ENCODE measurements around the gene TUBG2.
"Not testable (repeated sequence)": the region's sequence is repeated elsewhere in the genome, so short reads cannot be mapped to it uniquely, and the experiment has no call there.

The TUBG2 gene

DNA sequence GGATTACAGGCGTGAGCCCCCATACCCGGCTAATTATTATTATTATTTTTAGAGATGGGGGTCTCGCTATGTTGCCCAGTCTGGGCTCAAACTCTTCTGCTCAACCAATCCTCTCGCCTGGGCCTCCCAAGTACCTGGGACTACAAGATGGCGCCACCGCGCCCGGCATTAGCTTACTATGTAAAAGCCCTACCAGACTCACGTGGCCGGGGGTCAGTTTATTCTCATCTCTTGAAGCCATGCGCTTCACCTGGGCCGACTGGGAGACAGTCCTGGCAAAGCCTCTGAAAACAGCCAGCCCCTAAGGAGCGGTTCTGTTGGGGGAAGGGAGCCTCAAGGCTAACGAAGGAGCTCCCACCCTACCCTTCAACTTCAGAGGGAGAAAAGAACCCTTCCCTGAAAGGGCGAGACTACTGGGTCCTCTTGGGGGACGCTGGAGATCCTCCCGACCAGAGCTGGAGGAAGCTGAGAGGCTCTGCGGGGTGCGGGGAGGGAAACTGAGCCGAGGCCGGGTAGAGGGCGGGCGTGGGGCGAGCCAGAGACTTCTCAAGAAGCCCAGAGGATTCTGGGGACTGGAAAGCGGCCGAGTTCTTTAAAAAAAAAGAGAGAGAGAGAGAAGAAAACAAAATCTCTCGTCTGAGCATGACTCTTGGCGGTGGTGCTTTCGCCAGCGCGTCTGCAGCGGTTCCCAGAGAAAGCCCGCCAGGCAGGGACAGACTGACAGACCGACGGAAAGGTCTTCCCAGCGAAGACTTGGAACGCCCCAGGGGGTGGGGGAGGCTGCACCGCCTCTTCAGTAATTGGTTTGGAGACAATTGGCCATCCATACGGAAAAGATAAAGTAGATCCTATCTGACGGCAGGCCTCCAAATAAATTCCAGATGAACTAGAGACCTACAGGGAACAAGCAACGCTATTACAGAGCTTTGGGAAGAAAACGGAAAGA lies 5.6 kb upstream of the TUBG2 start:
- peak in 30 of 56 donors; percentile 8 to 67 (median 32) for DNase-seq

DNA sequence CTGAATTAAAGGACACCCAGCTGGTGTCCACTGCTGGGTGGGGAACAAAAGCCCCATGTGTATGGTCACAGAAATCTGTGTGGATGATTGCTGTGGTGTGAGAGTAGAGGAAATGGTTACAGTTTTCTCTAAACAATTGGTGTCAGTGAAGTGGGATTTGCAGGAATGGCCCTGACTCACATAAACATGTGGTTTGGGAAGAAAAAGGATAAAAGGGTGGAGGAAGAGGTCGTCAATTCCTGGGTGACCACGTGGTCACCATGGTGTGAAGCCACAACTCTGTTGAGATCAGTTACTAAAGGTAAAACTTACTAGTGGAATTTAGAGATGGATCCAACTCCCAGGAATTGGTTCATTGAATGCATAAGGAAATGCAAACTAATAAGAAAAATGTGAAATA lies 3.6 kb upstream of the TUBG2 start:
- DNase-seq, result no peak

DNA sequence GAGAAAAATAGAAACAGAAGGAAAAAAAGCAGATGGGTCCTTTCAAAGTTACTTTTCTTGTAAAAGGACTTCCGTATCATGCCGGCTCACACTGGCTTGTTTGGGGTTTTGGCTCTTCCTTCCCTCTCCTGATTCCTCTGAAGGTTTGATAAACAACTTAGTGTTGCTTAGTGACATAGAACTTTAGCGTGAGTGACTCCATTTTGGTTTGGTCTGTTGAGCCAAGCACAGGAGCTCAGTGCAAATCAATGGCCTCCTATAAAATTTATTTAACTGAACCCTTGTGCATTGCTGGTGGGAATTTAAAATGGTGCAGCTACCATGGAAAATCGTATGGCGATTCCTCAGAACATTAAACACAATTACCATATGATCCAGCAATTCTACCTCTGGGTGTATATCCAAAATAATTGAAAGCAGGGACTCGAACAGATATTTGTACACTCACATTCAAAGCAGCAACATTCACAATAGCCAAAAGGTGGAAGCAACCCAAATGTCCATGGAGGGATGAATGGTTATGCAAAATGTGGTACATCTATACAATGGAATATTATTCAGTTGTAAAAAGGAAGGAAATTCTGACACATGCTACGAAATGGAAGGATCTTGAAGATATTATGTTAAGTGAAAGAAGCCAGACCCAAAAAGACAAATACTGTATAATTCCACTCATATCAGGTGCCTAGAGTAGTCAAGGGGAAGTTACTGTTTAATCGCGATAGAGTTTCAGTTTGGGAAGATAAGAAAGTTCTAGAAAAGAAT lies 1.1 kb upstream of the TUBG2 start:
- no peak for DNase-seq

DNA sequence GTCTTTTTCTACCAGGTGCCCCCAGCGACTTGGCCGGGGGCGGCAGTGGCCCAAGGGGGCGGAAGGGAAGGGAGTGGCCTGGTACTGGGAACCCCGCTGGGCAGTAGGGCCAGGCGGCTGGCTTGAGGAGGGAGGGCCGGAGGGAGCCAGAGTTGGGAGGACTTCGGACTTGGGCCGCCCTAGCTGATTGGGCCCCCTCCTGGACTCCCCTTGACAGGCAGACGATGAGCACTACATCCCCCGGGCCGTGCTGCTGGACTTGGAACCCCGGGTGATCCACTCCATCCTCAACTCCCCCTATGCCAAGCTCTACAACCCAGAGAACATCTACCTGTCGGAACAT lies 819 bp downstream of the TUBG2 start:
- DNase-seq, result not testable (repeated sequence)

DNA sequence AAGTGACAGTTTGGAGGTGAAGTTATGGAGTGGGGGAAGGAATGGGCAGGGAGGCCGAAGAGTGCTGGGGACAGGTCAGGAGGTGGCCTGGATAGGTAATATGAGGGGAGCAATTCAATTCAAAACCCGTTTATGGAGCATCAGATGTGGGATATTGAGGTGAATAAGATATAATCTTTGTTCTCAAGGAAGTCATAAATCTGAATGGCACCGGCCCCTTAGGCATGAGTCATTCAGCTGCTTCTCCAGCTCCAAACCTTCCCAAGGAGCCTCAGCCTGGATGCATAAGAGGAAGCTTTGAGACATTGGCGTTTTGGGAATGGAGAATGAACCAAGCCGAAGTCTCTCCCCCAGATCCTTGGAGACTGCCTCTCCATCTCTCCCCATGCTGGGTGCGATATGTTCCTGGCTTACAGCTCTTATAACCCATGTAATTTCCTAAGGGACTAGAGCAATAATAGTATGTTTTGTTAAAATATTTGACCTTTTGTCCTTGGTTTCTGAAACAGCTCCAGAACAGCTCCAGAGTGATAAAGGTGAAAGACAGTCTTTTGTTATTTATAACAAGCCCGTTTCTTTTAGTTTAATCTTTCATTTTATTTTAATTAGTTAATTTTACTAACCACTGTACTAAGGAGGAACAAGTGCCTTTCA lies 1.7 kb downstream of the TUBG2 start:
- DNase-seq, result no peak

DNA sequence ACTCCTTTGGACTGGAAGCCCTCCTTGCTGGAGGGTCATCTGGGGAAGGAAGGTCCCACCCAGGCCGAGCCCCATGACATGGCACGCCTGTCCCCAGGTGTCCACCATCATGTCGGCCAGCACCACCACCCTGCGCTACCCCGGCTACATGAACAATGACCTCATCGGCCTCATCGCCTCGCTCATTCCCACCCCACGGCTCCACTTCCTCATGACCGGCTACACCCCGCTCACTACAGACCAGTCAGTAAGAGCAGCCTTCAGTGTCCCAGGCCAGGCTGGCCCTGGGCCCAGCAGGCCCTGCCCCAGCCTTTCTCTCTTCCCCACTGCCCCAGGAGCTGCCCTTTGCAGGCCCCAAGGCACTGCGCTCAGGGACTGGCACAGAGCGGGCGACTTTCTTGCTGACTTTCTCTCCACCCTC lies 6.5 kb downstream of the TUBG2 start:
- no peak for DNase-seq

DNA sequence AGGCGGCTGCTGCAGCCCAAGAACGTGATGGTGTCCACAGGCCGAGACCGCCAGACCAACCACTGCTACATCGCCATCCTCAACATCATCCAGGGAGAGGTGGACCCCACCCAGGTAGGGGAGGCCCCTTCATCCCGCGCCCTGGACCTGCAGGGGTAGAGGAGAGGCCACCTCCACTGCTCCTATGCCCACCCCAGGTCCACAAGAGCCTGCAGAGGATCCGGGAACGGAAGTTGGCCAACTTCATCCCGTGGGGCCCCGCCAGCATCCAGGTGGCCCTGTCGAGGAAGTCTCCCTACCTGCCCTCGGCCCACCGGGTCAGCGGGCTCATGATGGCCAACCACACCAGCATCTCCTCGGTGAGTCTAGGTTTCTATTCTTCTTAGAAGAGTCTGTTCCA lies 7.0 kb downstream of the TUBG2 start:
- DNase-seq, result not testable (repeated sequence)

- peak in 1 of 56 donors; percentile 58 for DNase-seq
These were observed 8.2 kb downstream of the TUBG2 start for GRCh38 chr17:42667088-42667951.

- DNase-seq, result no peak
These were observed 10.6 kb downstream of the TUBG2 start for GRCh38 chr17:42669705-42669976.

DNA sequence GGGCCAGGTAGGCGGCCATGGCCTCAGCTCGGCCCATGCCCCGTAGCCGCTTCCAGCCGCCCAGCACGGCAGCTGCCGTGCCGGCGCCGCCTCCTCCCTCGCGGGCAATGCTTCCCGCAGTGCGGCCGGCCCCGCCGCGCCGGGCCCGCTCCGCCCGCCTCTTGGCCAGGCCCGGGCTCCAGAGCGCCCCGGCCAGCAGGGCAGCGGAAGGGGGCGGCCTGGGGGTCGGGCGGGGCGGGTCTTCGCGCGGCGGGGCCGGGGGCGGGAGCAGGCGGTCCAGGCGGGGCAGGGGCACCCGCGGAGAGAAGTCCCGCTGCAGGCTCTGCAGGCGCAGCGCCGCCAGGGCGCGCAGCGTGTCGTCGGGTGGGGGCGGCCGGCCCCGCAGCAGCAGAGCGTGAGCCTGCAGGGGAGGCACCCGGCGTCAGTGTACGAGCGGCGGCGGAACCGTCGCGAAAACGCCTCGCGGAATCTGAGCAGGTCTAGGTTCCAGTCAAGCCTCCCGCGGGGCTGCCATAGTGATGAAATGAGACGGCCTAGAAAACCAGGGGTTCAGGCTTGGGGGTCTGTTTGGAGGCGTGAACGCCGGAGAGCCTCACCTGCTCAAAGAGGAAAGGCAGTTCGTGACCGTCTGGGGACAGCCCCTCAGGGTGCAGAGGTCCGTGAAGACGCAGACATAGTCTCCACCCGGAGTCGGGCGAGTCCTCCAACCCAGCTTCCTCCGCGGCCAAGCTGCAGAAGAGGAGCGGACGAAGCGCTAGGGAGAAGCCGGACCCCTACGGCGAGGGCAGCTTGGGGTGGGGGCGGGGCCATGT lies 11.1 kb downstream of the TUBG2 start:
- no peak for DNase-seq

- no peak for DNase-seq
These were observed 11.9 kb downstream of the TUBG2 start for GRCh38 chr17:42670789-42671657.

- no peak for DNase-seq
These were observed 13.0 kb downstream of the TUBG2 start for GRCh38 chr17:42672038-42672437.

DNA sequence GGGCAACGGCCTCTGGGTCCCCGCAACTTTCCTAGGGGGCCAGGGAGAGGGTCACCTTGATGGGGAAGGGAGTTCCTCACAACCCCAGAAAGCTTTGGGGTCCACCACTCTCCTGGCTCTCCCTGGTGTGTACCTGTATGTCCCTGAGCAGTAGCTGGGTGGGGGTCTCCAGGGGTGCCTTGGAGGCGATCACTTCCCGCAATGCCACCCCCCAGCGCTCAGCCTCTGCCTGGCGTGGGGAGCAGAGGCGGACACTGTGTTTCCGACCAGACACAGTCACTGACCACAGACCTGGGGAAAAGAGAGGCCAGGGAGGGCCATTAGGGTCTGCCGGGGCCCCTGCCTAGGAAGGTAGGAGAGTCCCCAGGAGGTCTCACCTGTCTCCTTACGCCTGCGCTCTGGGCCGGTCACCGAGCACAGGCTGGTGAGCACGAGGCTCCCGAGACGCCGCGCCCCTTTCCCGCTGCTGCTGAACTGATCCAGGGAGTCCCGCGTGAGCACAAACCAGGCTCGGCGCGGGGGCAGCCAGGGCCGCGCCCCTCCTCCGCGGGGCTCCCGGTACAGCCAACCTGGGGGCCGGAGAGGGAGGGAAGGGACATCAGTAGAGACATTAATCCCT lies 14.3 kb downstream of the TUBG2 start:
- DNase-seq, result no peak

DNA sequence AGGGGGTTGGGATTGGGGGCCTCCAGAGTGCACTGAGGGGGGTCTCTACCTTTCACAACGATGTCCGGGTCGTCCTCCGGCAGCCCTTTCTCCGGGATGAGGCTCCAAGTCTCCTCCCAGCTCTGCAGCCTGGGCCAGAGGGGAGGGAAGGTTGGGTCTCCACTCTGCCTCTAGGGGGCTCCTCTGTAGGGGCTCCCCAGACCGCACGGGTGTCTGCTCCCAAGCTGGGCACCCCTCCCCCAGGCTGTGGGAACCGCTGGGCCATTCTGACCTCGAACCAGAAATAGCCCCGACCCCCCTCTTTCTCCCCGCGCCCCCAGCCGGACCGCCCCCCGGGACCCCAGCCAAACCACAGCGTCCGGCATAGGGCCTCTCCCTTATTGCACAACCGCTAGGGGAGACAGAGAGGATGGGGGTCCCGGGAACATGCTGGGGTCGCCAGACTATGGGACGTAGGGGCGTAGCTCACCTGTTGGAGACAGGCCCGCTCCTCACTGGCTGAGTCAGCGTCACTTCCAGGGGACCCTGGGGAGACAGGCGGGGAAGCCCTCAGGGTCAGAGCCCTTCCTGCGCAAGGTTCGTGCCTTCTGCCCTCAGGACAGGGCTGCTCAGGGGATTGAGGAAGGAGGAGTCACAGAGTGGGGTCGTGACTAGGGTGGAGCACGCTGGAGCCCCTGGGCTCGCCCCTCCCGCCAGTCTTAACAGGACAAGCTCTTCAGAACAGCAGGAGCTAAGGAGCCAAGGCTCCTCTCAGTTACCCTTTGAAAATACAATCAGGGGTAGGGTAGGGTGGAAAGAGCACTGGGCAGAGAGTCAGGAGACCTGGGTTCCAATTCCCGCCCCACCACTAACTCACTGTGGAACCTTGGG lies 15.0 kb downstream of the TUBG2 start:
- peak in 7 of 56 donors; percentile 4 to 46 (median 13) for DNase-seq

DNA sequence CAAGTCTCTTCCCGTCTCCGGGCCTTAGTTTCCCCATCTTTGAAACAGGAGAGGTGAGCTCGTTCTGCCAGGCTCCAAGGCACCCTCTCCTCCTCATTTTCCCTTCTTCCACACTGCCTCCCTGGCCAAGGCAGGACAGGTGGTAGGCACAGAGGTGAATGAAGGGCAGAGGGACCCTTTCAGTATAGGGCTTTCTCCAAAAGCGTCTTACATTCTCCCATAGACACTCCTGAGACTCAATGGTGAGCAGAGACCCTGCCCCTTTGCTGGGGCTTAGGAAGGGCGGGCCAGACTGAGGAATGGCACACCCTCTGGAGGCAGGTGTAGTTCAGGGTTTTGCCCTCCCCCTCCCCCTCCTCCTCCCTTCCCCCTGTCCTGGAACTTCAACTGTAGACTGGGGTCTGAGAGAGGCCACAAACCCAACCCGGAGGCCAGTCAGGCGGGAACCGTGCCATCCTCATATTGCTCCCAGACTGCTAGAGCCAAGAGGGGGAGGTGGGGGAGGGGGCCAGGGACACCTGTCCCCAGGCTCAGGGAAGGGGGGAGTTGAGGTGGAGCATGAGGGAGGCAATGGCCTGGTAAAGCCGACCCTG lies 15.8 kb downstream of the TUBG2 start:
- no peak for DNase-seq

- peak in 14 of 56 donors; percentile 7 to 56 (median 18) for DNase-seq
These were observed 16.4 kb downstream of the TUBG2 start for GRCh38 chr17:42675348-42675964.

- peak in 10 of 56 donors; percentile 13 to 52 (median 32) for DNase-seq
These were observed 16.9 kb downstream of the TUBG2 start for GRCh38 chr17:42675965-42676423.
